Superior temporal gyrus (tissue), 1 donor: ENCODE measurements around the gene NPLOC4.

ENCODE experiments used
- DNase-seq: peaks from one replicate; pipeline ENCODE4 v3.0.0-alpha.2; 2016; ENCODE audit errors: extremely low spot score

The NPLOC4 gene

DNA sequence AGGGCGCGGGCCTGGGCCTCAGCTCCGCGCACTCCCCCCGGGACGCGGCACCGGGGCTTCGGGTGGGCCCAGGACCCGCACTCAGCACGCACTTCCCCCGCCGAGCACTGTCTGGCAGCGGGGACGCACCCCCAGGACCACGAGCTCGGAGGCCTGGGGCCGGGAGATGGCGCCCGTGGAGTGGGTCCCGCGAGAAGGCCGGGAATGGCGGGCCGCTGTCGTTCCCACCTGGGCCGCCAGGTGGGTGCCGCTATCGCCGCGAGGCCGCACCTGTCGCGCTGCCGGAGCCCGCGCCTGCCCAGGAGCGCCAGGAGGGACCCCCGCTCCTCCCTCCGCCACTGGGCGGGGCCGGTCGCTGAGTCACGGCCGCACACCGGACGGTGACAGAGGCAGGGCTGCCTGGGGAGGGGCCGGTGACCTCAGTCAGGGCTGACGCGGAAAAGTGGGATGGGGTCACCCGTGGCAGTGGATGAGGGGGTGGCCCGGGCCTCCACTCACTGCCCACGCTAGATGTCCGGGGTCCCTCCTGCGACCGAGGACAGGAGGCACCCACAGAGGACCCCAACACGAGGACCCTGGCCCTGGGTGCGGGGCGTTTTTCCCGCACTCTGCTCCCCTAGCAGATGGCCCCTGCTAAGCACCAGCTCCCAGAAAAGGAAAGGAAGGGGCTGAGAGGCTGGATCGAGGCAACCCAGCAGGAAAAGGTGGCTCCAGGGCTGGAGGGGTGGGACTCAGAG lies 117.5 kb downstream of the NPLOC4 start:
- DNase-seq = no peak

DNA sequence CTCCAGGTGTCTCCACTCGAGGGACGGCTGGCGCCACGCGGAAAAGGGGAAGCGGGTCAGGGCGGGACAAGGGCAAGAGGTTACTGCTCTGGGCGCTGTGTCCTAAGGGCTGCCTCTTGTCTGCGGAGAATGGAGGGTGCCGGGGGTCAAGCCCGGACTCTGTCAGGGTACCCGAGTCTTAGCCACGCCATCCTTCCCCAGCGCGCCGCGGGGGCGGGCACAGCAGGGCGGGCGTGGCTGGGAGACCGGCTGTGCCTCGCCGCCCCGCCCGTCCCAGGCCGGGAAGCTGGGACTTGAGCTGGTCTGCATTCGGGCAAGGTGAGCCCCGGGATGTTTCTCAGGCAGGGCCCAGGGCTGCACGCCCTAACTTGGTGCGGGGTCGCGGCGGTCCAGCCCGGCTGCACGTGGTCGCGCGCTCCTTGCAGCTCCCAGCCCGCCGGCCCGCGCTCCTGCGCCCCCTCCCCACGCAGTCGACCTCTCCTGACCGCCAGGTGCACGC lies 118.1 kb downstream of the NPLOC4 start:
- no peak for DNase-seq

DNA sequence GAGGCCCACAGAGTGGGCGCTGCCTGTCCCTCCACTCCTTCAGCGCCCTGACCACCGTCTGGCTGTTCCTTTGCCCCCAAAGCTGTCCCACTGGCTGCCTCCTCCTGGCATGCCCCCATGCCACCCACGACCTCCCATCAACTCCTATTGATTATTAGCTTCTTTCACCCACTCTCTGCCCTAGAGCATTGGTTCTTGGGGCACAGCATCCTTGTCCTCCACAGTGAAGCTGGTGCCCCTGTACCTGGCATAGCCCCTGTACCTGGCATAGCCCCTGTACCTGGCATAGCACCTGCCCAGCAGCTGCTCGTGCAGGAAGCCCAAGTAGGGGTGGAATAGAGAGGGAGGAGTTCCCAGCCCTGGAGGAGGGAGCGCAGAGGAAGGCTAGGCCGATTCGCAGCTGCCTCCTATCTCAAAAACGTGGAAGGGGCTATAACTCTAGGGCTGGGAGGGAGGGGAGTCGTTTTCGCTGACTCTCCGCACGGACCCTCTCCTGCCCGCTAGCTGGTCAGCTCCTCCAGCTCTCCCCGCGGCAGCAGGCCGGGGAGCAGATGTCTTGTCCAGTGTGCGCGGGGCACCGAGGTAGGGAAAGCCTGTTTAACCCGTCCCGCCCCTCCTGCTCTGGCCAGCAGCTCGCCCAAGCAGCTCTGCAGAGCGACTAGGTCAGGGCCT lies 118.7 kb downstream of the NPLOC4 start:
- no peak for DNase-seq

DNA sequence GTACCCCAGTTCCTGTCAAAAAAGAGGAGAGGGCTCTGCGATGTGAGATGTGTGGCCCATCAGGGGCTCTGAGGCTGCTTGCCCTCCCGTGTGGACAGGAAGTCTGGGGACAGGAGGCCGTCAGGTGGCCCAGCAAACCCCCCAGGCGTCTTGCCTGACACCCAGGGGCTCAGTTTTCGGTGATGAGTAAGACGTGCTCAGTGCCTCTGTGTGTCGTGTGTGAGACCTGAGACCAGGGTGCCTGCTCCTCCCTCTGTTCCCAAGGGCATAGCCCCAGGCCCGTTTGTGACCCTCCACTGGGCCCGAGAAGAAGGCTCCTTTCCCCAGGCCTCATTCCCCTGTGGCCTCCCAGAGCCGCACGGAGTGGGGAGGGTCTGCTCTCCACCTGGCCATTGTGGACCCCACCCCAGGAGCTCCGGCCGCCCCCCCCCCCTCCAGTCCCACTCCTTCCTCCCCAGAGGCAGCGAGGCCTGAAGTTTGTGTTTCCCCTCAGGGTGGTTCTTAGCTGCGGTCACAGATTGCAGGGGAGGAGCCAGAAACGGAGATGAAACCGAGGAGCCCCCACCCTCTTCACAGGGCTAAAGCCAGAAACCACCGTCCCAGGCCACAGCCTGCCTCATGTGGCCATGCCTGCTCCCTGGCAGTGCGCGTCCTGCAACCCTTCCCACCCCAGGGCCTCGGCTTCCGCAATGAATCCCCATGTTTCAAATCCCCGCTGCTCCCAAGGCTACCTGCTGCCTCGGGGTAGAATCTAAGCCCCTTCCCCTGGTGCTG lies 119.4 kb downstream of the NPLOC4 start:
- DNase-seq = no peak

DNA sequence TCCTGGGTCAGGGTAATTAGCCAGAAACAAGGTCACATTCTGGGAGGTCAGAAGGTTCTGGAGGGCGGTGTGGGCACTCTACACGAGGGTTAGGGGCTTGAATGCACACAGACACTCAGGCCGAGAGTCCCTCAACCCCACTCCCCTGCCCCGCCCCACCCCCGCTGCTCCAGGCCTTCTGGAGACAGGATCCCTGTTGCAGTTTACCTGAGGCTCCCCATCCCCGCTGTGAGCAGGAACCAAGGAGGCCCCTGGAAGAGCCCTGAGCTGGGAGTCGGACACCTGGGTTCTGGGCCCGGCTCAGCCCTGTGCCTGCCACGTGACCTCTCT lies 119.9 kb downstream of the NPLOC4 start:
- DNase-seq = no peak

DNA sequence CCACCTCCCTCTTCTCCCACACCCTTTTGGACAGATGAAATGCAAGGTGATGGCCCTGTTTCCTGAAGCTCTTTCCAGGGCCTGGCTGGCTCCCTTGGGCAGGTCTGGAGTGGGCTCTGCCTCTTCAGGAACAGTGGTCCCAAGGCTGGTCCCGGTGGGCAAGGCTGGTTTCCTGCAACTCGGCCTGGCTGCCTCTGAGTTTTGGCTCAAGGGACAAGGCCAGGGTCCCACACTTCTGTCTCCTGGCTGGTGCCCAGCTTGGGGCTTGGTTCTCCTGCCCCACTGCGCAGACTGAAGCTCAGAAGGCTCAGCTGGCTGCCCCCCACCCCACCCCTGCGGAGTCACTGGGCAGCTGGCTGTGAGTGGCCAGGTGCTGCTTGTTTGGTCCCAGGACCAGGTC lies 120.5 kb downstream of the NPLOC4 start:
- no peak for DNase-seq

DNA sequence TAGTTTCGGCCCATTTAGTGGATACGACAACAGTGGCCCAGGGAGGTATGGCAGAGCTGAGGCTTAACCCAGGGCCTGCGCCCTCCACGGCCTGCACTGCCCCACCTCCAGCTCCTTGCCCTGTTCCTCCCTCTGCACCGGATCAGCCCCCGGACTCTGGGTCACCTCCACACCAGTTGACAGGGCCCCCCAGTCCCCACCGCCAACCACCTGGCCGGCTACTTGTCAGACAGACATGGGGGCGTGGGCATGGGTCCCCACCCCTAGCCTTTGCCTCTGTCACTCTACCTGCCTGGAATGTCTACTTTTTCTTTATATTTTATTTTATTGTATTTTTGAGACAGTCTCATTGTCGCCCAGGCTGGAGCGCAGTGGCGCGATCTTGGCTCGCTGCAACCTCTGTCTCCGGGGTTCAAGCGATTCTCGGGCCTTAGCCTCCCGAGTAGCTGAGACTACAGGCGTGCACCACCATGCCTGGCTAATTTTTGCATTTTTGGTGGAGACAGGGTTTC lies 121.3 kb downstream of the NPLOC4 start:
- DNase-seq = no peak

DNA sequence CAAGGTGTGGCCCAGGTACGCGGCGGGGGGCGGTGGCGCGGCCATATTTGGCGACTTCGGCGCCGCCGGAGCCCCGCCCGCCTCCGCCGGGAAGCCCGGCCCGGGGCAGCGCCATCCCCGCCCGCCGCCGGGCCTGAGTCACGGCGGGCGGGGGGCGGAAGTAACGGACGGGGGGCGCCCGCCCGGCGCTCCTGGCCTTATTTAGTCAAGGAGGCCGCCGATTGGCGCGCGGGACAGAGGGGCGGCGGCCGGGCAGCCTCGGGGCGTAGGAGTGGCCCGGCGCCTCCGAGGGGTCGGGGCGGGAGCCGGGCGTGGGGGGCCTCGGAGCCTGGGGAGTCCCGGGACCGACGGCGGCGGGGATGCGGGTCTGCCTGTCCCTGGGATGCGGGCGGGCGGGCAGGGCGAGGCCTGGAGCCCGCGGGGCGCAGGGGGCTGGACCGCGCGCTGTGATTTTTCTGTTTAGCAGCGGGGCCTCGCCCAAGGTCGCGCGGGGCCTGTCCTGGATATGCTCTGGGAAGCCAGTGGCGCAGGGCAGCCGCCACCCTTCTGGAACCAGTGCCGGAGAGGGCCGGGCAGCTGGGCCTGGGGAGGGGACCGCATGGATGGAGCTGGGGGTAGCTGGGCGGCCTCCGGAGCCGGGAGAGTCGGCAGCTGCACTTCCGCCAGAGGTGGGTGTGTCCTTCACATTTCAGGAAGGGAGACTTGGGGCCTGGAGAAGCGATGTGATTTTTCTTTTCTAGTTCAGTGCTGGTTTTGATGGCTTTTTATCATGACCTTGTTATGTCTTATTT lies 122.0 kb downstream of the NPLOC4 start:
- no peak for DNase-seq

DNA sequence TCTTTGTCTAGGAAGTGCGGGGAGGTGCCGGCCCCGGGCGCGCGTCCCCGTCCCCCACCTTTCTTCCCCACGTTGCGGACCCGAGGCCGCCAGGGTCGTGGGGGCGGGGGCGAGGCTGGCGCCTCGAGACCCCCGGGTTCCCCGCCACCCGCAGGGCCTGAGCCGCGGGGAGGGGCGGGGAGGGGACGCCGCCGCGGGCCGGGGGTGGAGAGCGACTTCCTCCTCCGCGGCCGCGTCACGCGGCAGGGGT lies 122.5 kb downstream of the NPLOC4 start:
- DNase-seq = no peak

DNA sequence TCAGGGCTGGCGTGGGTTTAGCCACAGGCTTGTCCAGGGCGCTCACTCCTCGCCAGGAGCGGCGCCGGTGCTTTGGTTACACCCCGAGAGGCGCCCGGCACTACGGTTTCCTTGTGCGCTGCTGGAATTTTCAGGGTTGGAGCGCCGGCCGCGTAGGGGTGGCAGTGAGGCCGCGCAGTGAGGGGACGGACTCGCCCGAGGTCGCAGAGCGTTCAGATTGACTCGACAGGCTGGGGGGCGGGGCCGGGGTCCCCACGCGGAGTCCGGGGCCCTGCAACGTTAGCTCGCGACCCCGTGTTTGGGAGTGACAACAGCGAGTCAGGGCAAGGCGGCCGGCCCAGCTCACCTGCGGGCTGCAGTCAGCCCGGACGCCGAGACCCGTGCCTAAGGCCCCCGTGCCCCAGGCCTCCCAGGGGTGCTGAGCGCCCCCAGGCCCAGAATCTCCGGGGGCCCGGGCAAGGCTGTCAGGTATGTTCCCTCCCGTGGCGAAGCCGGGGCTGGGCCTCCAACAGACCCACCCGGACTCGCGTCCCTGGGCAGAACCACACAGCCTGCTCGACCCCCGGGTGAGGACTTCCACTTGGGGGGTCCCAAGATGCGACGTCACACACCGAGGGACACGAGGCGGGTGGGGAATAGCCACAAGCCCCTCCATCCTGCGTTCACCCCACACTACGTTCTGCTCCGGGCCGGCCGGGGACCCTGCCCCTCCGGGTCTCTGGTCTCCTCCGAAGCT lies 123.0 kb downstream of the NPLOC4 start:
- peak; percentile 60 for DNase-seq

DNA sequence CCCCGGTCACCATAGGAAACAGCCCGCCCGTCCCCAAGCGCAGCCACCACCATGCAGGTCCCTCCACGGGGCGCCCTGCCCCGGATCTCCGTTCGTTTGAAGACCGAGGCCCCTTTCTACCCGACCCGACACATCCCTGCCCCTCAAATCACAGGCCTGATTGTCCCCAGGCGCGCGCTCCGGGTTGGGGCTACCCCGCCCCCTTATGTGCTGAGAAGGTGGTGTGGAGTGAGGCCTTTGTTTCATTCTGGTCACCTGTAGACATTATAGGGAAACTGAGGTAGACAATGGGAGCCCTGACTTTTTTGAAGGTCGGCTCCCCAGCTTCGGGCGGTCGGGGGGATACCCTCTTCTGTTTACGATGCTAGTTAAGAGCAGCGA lies 123.5 kb downstream of the NPLOC4 start:
- no peak for DNase-seq

DNA sequence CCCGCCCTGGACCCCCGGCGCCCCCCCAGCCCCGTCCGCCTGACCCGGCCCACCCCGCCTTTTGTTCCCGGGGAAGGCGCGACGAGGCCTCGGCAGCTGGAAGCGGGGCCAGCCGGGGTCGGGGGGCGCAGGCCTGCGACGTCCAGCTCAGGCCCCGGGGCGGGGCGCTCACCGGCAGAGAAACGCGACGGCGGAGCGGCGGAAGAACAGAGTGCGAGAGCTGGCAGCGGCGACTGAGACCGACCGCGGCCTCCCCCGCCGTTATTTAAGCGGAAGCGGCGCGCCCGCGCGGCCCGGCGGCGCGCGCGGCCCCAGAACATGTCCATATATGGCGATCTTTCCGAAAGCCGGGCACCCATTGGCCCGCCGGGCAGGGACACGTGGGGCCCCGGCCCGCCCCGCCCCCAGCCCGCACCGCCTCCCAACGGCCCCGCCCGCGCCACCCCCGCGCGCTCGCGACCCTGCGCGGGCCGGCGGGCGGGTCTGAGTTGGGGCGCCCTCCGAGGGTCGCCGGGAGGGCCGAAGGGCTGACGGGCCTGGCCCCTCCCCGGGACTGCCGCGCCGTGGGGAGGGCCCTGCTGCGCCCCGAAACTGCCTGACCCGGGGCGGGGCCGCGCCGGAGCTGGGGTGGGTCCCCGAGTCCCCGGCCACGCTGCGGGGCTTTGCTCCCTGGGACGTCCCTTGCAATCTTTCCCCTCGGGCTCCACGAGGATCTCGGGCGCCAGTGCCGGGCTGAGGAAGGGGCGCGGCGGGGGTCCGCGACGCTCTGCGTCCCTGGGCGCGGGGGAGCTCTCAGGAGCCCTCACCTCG lies 124.1 kb downstream of the NPLOC4 start, which contains the start of gene ACTG1:
Gene ACTG1, minus strand, starts transcription at position 238 of the 810 bp plus-strand sequence. CDS start 445 bp downstream, outside the sequence.
- DNase-seq = peak; percentile 92

DNA sequence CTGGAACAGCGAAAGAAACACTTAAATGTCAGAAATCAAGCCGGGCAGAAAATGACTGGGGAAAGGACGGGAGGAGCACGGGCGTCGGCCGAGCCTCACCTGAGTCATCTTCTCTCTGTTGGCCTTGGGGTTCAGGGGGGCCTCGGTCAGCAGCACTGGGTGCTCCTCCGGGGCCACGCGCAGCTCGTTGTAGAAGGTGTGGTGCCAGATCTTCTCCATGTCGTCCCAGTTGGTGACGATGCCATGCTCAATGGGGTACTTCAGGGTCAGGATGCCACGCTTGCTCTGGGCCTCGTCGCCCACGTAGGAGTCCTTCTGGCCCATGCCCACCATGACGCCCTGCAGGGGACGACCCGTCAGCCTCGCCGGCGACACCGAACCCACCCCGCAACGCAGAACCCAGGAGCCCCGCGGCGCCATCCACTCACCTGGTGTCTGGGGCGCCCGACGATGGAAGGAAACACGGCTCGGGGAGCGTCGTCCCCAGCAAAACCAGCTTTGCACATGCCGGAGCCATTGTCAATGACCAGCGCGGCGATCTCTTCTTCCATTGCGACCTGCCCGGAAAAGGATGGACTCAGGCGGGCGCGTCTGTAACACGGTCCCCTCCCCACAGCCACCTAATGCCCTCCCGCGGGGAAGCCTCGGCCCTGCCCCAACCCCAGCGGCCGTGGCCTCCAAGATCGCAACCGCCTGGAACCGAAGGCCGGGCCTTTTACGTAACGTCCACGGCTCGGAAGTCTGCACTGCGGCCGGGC lies 124.9 kb downstream of the NPLOC4 start:
- DNase-seq = no peak

DNA sequence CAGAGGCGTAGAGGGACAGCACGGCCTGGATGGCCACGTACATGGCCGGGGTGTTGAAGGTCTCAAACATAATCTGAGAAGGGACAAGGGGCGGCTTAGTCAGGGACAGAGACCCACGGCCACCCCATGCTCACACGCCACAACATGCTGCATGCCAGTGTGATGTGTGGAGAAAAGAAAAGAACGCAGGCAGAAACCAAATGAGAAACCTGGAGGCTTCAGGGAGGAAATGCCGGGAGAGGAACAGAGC lies 125.4 kb downstream of the NPLOC4 start:
- DNase-seq = no peak

DNA sequence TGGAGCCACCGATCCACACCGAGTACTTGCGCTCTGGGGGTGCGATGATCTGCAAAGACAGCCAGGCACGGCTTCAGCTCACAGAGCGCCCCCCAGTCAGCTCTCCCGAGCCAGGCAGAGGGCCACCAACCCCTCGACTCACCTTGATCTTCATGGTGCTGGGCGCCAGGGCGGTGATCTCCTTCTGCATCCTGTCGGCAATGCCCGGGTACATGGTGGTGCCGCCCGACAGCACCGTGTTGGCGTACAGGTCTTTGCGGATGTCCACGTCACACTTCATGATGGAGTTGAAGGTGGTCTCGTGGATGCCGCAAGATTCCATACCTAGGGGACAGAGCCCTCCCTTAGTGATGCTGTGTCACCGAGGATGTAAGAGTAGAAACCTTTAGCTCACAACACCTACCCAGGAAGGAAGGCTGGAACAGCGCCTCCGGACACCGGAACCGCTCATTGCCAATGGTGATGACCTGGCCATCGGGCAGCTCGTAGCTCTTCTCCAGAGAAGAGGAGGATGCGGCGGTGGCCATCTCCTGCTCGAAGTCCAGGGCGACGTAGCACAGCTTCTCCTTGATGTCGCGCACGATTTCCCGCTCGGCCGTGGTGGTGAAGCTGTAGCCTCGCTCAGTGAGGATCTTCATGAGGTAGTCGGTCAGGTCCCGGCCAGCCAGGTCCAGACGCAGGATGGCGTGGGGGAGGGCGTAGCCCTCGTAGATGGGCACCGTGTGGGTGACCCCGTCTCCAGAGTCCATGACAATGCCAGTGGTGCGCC lies 125.9 kb downstream of the NPLOC4 start:
- no peak for DNase-seq

DNA sequence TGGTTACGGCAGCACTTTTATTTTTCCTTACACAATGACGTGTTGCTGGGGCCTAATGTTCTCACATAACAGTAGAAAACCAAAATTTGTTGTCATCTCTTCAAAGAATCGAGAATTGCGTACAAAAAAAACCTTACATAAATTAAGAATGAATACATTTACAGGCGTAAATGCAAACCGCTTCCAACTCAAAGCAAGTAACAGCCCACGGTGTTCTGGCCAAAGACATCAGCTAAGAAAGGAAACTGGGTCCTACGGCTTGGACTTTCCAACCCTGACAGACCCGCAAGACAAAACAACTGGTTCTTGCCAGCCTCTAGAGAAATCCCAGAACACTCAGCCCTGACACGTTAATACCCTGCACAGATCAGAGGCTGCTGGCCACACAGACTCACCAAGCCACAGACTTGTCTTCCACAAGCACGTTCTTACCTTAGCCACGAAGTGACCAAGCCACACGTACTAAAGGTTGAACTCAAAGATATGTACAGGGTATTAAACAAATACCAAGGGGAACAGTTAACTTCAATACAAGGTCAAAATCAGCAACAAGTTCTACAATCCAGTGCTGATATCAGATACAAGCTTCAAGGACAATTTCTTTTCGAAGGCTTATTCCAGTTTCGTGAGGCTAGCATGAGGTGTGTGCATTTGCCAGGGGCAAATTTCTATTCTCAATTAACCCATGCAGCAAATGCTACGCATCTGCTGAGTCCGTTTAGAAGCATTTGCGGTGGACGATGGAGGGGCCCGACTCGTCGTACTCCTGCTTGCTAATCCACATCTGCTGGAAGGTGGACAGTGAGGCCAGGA lies 126.7 kb downstream of the NPLOC4 start:
- DNase-seq = peak; percentile 34

DNA sequence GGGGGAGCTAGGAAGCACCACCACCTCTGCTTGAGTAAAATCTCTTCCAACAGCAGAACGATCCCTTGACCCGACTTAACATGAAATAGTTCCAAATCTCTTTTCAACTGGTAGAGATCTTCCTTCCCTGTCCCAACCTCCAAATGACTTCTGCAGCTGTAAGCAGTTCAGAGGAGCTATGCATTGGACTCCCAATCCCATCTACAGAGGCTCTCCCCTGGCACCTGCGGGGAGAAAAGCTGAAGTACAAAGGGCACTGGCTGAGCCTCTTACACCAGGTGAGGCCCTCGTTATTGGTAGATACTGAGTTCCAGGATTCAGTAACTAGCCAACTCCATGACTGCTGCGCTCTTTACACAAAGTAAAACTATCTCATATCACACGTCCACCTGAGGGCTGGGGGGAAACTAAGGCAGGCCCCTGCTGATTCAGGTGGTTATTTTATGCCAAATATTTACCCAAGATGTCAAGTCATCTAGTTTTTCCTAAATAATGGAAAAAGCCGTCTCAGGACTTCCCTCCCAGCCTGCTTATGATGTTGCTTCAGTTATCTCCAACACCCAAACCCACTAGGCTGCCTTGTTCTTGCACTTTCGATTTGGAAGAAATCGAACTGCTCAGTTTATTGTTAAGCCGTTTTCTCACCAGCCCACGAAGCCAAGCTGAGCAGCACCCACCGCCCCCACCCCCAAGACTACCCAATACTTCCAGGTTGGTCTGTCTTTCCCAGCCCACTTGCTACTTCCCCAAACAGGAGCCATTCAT lies 127.5 kb downstream of the NPLOC4 start:
- no peak for DNase-seq
